Gastrocnemius medialis (tissue), 4 donors: Measurements from ENCODE around the gene BORCS6.

Experiments
- CTCF ChIP-seq, 5 experiments: fragments of 450-650 bp in 3 of 5; fragments of 200-600 bp in 2 of 5; sonication (generic) in 2 of 5; IDR thresholded peaks in 4 of 5; conservative IDR thresholded peaks in 1 of 5; 1 replicate in 4 of 5; 2 replicates in 1 of 5; pipeline ENCODE4 v1.5.1; 2016 to 2019; ENCODE audit warnings: antibody characterized with exemption in 5 of 5, mild to moderate bottlenecking in 3 of 5, moderate library complexity in 3 of 5
- POLR2A ChIP-seq, 2 donors: fragments of 450-650 bp; IDR thresholded peaks; one replicate each; pipeline ENCODE4 v1.6.1; 2017; ENCODE audit warnings: antibody characterized with exemption in 2 of 2, mild to moderate bottlenecking in 2 of 2, moderate library complexity in 2 of 2

- TF ChIP-seq CTCF (IDR thresholded peaks at IDR 0.05 in 4 of 5, conservative IDR thresholded peaks at IDR 0.05 in 1 of 5) (no peak), POLR2A (IDR thresholded peaks at IDR 0.05) (no peak)
Measured at GRCh38 chr17:8146381-8147140, 43.4 kb downstream of the BORCS6 start.
